Tibial nerve (tissue), 4 donors: ENCODE measurements around the gene RAB10. TPM values are rescaled to one million over a fixed set of nuclear protein-coding genes. Genes with fewer than 3 reads are reported as not detected.

Experiments
- DNase-seq, 2 donors: peaks; one replicate each; pipeline ENCODE4 v3.0.0-alpha.2; 2019; ENCODE audit warnings: low spot score in 2 of 2
- H3K27ac ChIP-seq, 4 donors: fragments of 200-600 bp; sonication (generic) in 3 of 4; one replicate each; pipeline ENCODE4 v1.5.1; 2017 to 2019; ENCODE audit warnings: mild to moderate bottlenecking in 1 of 4
- H3K27me3 ChIP-seq, 2 donors: fragments of 200-600 bp; sonication (generic) in 1 of 2; one replicate each; pipeline versions ENCODE4 v1.5.1 to v1.6.0; 2017 to 2019
- H3K36me3 ChIP-seq, 3 donors: fragments of 200-600 bp; sonication (generic); one replicate each; pipeline ENCODE4 v1.5.1; 2018 to 2019
- H3K4me1 ChIP-seq, 4 donors: fragments of 200-600 bp; sonication (generic) in 3 of 4; one replicate each; pipeline ENCODE4 v1.5.1; 2017 to 2019
- H3K4me3 ChIP-seq, 4 donors: fragments of 200-600 bp; sonication (generic) in 3 of 4; one replicate each; pipeline ENCODE4 v1.5.1; 2017 to 2019; ENCODE audit warnings: mild to moderate bottlenecking in 1 of 4, moderate library complexity in 1 of 4
- H3K9me3 ChIP-seq, 4 donors: fragments of 200-600 bp; sonication (generic) in 3 of 4; one replicate each; pipeline ENCODE4 v1.5.1; 2017 to 2019
- EP300 ChIP-seq, 2 donors: sonication (generic); formaldehyde crosslinking; IDR thresholded peaks; one replicate each; pipeline ENCODE4 v1.6.1; 2017; ENCODE audit warnings: antibody characterized with exemption in 2 of 2, mild to moderate bottlenecking in 1 of 2
- POLR2A ChIP-seq, 2 donors: fragments of 450-650 bp; IDR thresholded peaks; one replicate each; pipeline ENCODE4 v1.6.1; 2017; ENCODE audit warnings: antibody characterized with exemption in 2 of 2, mild to moderate bottlenecking in 2 of 2, moderate library complexity in 2 of 2
- WGBS, 2 donors: methylation state at CpG; one replicate each; pipeline ENCODE4 v1.1.5; 2018; 5-methylcytosine and 5-hydroxymethylcytosine counted together
- total RNA-seq, 4 donors: library from RNA; depleted of rRNA; stranded (reverse); fragments of >200 nt; gene quantifications; one replicate each; pipeline ENCODE4 v1.1.0, GENCODE V29; 2016
- TF ChIP-seq, protein P1 (sequence below), 5 experiments: fragments of 200-600 bp in 3 of 5; fragments of 450-650 bp in 2 of 5; sonication (generic) in 3 of 5; IDR thresholded peaks; one replicate each; pipeline ENCODE4 v1.5.1; 2016 to 2019; ENCODE audit warnings: antibody characterized with exemption in 5 of 5, mild to moderate bottlenecking in 3 of 5, moderate library complexity in 2 of 5

The RAB10 gene
- total RNA-seq, 4 donors from 2014 or later = 133 to 196 (median 155) TPM

DNA sequence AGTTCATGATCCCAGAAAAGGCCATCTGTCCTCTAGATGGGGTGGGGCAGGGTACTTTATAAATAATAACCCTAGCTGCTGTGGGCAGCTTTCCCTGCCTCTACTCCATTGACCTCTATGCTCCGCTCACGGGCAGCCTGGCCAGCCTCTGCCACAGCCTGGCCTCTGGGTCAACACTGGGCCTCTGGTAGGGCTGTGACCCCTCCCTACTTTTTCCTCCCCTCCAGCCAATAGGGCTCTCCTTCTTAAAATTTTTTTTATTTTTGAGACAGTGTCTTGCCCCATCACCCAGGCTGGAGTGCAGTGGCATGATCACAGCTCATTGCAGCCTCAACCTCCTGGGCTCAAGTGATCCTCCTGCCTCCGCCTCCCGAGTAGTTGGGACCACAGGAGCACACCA is 134.9 kb downstream of the RAB10 start:
- no peak for DNase-seq
- WGBS, 2 donors = 81 to 83% methylated on average over 4 of the region's 4 CpGs
- Histone ChIP-seq H3K27ac (no peak overlapping the region), H3K27me3 (peaks cover 0 to 23% of the 10 kb centered on the region in 2 donors), H3K4me1 (peaks cover 0 to 15% (median 8%) of the 10 kb centered on the region in 4 donors), H3K36me3 (no peaks in the 10 kb centered on the region), H3K4me3 (no peak overlapping the region), H3K9me3 (no peaks in the 10 kb centered on the region)
- TF ChIP-seq, protein P1, sequence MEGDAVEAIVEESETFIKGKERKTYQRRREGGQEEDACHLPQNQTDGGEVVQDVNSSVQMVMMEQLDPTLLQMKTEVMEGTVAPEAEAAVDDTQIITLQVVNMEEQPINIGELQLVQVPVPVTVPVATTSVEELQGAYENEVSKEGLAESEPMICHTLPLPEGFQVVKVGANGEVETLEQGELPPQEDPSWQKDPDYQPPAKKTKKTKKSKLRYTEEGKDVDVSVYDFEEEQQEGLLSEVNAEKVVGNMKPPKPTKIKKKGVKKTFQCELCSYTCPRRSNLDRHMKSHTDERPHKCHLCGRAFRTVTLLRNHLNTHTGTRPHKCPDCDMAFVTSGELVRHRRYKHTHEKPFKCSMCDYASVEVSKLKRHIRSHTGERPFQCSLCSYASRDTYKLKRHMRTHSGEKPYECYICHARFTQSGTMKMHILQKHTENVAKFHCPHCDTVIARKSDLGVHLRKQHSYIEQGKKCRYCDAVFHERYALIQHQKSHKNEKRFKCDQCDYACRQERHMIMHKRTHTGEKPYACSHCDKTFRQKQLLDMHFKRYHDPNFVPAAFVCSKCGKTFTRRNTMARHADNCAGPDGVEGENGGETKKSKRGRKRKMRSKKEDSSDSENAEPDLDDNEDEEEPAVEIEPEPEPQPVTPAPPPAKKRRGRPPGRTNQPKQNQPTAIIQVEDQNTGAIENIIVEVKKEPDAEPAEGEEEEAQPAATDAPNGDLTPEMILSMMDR (IDR thresholded peaks at IDR 0.05) = no peak
- TF ChIP-seq EP300 (IDR thresholded peaks at IDR 0.05) (no peak), POLR2A (IDR thresholded peaks at IDR 0.05) (no peak)

DNA sequence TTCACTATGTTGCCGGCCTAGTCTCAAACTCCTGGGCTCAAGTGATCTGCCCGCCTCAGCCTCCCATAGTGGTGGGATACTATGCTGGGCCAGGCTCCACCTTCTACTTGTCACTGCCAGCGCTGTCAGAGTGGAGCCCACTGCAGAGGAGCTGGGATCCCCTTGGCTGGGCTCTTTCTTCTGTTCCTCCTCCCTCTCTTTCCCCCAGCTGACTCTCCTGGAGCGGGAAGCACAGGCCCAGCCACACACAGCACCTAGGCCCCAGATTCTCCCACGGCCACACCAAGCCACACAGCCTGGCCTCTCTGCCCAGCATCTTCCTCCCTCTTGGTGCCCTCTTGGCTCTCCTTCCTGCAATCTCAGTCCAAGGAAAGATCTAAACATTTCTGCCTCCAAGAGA is 135.3 kb downstream of the RAB10 start:
- TF ChIP-seq POLR2A (IDR thresholded peaks at IDR 0.05) = no peak
- TF ChIP-seq EP300 (IDR thresholded peaks at IDR 0.05) = no peak
- TF ChIP-seq, protein P1 (IDR thresholded peaks at IDR 0.05) = no peak
- Histone ChIP-seq H3K4me3 (no peak overlapping the region), H3K27ac (no peak overlapping the region), H3K4me1 (peaks cover 0 to 20% (median 10%) of the 10 kb centered on the region in 4 donors), H3K36me3 (no peaks in the 10 kb centered on the region), H3K9me3 (no peaks in the 10 kb centered on the region), H3K27me3 (peaks cover 0 to 27% of the 10 kb centered on the region in 2 donors)
- no peak for DNase-seq
- 90 to 97% methylated on average over 5 of the region's 5 CpGs for WGBS, 2 donors

DNA sequence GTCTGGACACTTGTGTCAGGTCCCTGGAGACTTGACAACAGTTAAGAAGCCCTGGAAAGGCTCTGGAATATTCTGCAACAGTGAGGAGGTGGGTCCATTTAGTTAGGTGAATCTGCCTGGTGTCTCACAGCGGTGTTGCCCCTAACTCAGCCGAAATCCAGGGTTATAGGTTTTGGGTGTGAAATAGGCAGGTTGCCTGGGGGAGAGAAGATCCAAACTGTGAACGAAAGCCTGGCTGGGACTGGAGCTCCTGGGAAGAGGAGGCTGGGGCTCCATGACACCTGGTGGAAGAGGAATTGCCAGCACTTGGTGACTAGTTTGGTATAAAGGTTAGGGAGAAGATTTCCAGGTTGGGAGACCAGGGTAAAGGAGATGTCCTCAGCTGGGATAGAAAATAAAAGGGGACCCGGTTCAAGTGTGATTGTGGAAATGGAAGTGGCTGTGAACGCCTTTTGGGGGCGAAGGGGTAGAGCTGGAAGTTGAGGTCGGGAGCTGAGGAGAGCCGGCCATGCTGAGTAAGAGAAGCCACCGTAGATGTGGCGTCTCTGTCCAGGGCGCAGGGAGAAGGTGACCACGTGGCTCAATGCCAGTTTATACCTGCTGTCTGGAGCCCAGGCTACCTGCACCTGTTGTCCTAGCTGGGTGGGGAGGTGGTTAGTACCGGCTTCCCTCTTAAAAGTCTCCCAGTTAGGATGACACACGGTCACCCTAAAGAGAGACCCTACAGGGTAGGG is 136.0 kb downstream of the RAB10 start:
- Histone ChIP-seq H3K27ac (no peak overlapping the region), H3K27me3 (peaks cover 0 to 34% of the 10 kb centered on the region in 2 donors), H3K9me3 (no peaks in the 10 kb centered on the region), H3K4me3 (no peak overlapping the region), H3K36me3 (no peaks in the 10 kb centered on the region), H3K4me1 (peaks cover 0 to 22% (median 10%) of the 10 kb centered on the region in 4 donors)
- 83% methylated on average over 14 of the region's 14 CpGs for WGBS, 2 donors
- TF ChIP-seq POLR2A (IDR thresholded peaks at IDR 0.05) = no peak
- DNase-seq = no peak

DNA sequence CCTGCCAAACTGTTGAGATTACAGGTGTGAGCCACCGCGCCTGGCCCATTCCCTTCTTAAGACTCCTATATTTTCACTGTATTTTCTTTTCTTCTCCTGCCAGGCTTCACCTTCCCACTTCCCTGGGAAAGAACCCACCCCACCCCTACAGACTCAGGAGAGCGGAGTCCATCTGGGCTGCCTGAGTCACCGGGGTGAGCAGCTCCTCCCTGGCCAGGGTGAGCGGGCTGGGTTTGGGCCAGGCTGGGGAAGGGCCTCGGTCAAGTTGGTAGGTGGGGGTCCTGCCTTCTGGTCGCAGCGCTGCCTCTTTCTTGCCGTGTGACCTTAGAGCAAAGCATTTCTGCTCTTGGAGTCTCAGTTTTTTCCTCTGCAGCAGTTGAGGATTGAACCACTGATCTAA is 136.9 kb downstream of the RAB10 start:
- Histone ChIP-seq H3K27me3 (peaks cover 0 to 43% of the 10 kb centered on the region in 2 donors), H3K9me3 (no peaks in the 10 kb centered on the region), H3K36me3 (no peaks in the 10 kb centered on the region), H3K27ac (no peak overlapping the region), H3K4me1 (peaks cover 0 to 22% (median 10%) of the 10 kb centered on the region in 4 donors), H3K4me3 (no peak overlapping the region)
- no peak for TF ChIP-seq POLR2A (IDR thresholded peaks at IDR 0.05)
- TF ChIP-seq EP300 (IDR thresholded peaks at IDR 0.05) = no peak
- TF ChIP-seq, protein P1 (IDR thresholded peaks at IDR 0.05) = no peak
- no peak for DNase-seq
- 87 to 88% methylated on average over 9 of the region's 9 CpGs for WGBS, 2 donors

DNA sequence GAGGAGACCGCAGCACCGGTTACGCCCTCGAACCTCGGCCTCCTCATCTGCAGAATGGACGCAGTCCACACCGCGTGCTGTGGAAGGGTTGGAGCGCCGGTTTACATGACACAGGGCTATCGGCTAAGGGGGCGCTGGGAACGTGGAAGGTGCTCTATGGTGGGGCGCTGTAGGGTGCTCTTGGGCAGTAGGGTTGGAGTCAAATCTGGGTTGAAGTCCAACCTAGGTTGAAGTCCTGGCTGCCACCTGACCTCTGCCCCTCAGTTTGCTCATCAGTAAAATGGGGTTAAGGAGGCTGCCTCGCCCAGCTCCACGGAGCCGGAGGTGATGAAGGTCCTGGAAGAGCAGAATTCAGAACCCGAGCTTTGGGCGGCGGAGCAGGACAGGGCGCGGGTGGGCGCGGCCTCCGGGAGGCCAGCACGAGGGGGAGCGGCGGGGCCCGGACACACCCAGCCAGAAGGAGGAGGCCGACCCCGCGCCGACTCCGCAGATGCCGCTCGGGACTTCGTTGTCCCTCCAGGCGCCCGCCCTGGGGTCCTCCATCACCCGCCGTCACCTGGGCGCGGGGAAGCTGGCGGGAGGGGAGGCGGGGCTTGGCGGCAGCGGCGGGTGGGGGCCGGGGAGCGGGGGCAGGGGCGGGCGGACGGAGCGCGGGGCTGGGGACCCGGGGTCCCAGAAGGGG is 138.4 kb downstream of the RAB10 start:
- H3K9me3 ChIP-seq = no peaks in the 10 kb centered on the region
- peak overlapping the region in 3 of 4 donors; percentile 11 to 49 (median 18) for H3K4me3 ChIP-seq
- H3K27me3 ChIP-seq = peaks cover 0 to 46% of the 10 kb centered on the region in 2 donors
- H3K4me1 ChIP-seq = peaks cover 0 to 22% (median 10%) of the 10 kb centered on the region in 4 donors
- TF ChIP-seq POLR2A (IDR thresholded peaks at IDR 0.05) = no peak
- TF ChIP-seq, protein P1 (IDR thresholded peaks at IDR 0.05) = no peak
- no peak for TF ChIP-seq EP300 (IDR thresholded peaks at IDR 0.05)
- H3K27ac ChIP-seq = no peak overlapping the region
- H3K36me3 ChIP-seq = no peaks in the 10 kb centered on the region
- WGBS, 2 donors = 41 to 51% methylated on average over 18 to 25 of the region's 56 CpGs
- no peak for DNase-seq
